ENCODE measurements around the gene NHEJ1.

Gene NHEJ1

GRCh38 chr2:219058541-219059374 lies 101.9 kb downstream of the NHEJ1 start:
- DNase-seq (ENCODE audit: low read depth in 3 of 3): no peak

GRCh38 chr2:219057709-219058540 lies 102.7 kb downstream of the NHEJ1 start:
- DNase-seq (ENCODE audit: low read depth in 3 of 3): peak; percentile 56 to 72 (median 60)

GRCh38 chr2:219056896-219057708 lies 103.5 kb downstream of the NHEJ1 start:
- no peak for DNase-seq (ENCODE audit: low read depth in 3 of 3)

- no peak for DNase-seq (ENCODE audit: low read depth in 3 of 3)
Measured at GRCh38 chr2:219056176-219056895, 104.3 kb downstream of the NHEJ1 start.

- no peak for DNase-seq (ENCODE audit: low read depth in 3 of 3)
Measured at GRCh38 chr2:219054956-219055903, 105.4 kb downstream of the NHEJ1 start.

GRCh38 chr2:219049282-219049681 lies 111.3 kb downstream of the NHEJ1 start:
- no peak for DNase-seq (ENCODE audit: low read depth in 3 of 3)

- no peak for DNase-seq (ENCODE audit: low read depth in 3 of 3)
Measured at GRCh38 chr2:219045937-219046550, 114.6 kb downstream of the NHEJ1 start.

- no peak for DNase-seq (ENCODE audit: low read depth in 3 of 3)
Measured at GRCh38 chr2:219042750-219043149, 117.9 kb downstream of the NHEJ1 start.

GRCh38 chr2:219042157-219042556 lies 118.5 kb downstream of the NHEJ1 start:
- no peak for DNase-seq (ENCODE audit: low read depth in 3 of 3)

GRCh38 chr2:219041252-219041651 lies 119.4 kb downstream of the NHEJ1 start, which contains the start of gene CFAP65:
CFAP65 (minus strand) TSS chr2:219041516; CDS start chr2:219039048, 2,468 bp downstream.
- no peak for DNase-seq (ENCODE audit: low read depth in 3 of 3)

- no peak for DNase-seq (ENCODE audit: low read depth in 3 of 3)
Measured at GRCh38 chr2:219038600-219038999, 122.0 kb downstream of the NHEJ1 start.

- no peak for DNase-seq (ENCODE audit: low read depth in 3 of 3)
Measured at GRCh38 chr2:219037783-219038499, 122.7 kb downstream of the NHEJ1 start.

GRCh38 chr2:219035942-219036341 lies 124.7 kb downstream of the NHEJ1 start:
- no peak for DNase-seq (ENCODE audit: low read depth in 3 of 3)

GRCh38 chr2:219034823-219035222 lies 125.8 kb downstream of the NHEJ1 start:
- no peak for DNase-seq (ENCODE audit: low read depth in 3 of 3)

GRCh38 chr2:219032051-219032745 lies 128.4 kb downstream of the NHEJ1 start:
- DNase-seq (ENCODE audit: low read depth in 3 of 3): no peak

GRCh38 chr2:219031005-219031738 lies 129.4 kb downstream of the NHEJ1 start:
- DNase-seq (ENCODE audit: low read depth in 3 of 3): no peak

- DNase-seq (ENCODE audit: low read depth in 3 of 3): no peak
Measured at GRCh38 chr2:219030177-219030940, 130.3 kb downstream of the NHEJ1 start.
